Activated CD4-positive, alpha-beta T cell treated with anti-CD3 and anti-CD28 coated beads, Interleukin-10, Interleukin-2, amounts not matched to agents 100 ng/mL and 50 ng/mL, durations not matched to agents 16 hours and 8 hours (primary cell): ENCODE data around the gene TERF2IP.

Experiments used
- DNase-seq: peaks from one replicate; pipeline ENCODE4 v3.0.0-alpha.2; 2020

TERF2IP gene

GRCh38 chr16:75644240-75645012, 3.1 kb upstream of the TERF2IP start:
- no peak for DNase-seq

GRCh38 chr16:75647112-75647491, 471 bp upstream of the TERF2IP start:
- no peak for DNase-seq

GRCh38 chr16:75648265-75649076, 898 bp downstream of the TERF2IP start:
- peak; percentile 85 for DNase-seq

GRCh38 chr16:75653922-75654321, 6.3 kb downstream of the TERF2IP start:
- no peak for DNase-seq

- DNase-seq: no peak
Measured at GRCh38 chr16:75658175-75658574, 10.6 kb downstream of the TERF2IP start.

GRCh38 chr16:75660321-75660720, 12.7 kb downstream of the TERF2IP start:
- no peak for DNase-seq

GRCh38 chr16:75660726-75661302, 13.2 kb downstream of the TERF2IP start:
- DNase-seq: no peak

- DNase-seq: no peak
Measured at GRCh38 chr16:75667503-75667902, 19.9 kb downstream of the TERF2IP start.

GRCh38 chr16:75676909-75677308, 29.3 kb downstream of the TERF2IP start, which contains the start of gene CPHXL2:
CPHXL2 (minus strand) TSS chr16:75677009; CDS start chr16:75676999, 10 bp downstream.
- DNase-seq: no peak

- DNase-seq: no peak
Measured at GRCh38 chr16:75679366-75679765, 31.8 kb downstream of the TERF2IP start.

- DNase-seq: no peak
Measured at GRCh38 chr16:75682308-75682707, 34.7 kb downstream of the TERF2IP start.

- DNase-seq: no peak
Measured at GRCh38 chr16:75687361-75687760, 39.8 kb downstream of the TERF2IP start.

GRCh38 chr16:75695708-75696107, 48.1 kb downstream of the TERF2IP start:
- peak; percentile 8 for DNase-seq

- DNase-seq: no peak
Measured at GRCh38 chr16:75697571-75697970, 50.0 kb downstream of the TERF2IP start.

GRCh38 chr16:75701361-75701760, 53.8 kb downstream of the TERF2IP start, which contains the start of gene DUXB:
DUXB (minus strand) TSS chr16:75701461; CDS start chr16:75701418, 43 bp downstream.
- DNase-seq: no peak

GRCh38 chr16:75702242-75702641, 54.7 kb downstream of the TERF2IP start:
- DNase-seq: no peak

- DNase-seq: no peak
Measured at GRCh38 chr16:75703306-75703705, 55.7 kb downstream of the TERF2IP start.
